H1 (cell line): Measurements from ENCODE around the gene DCK. TPM values are rescaled to one million over a fixed set of nuclear protein-coding genes. Genes with fewer than 3 reads are reported as not detected.
"Not testable (repeated sequence)": the region's sequence is repeated elsewhere in the genome, so short reads cannot be mapped to it uniquely, and the experiment has no call there.

Experiments used
- CTCF ChIA-PET: fragments of 300-600 bp; sonication (Branson Sonifier 250); formaldehyde crosslinking; loops from one replicate; lab custom pipeline; 2021; ENCODE audit not compliant: partially characterized antibody; lab: Charles Lee
- POLR2A ChIA-PET: fragments of 300-600 bp; sonication (Branson Sonifier 250); formaldehyde crosslinking; loops from one replicate; lab custom pipeline; 2021; ENCODE audit warnings: inconsistent platforms; ENCODE audit not compliant: partially characterized antibody; lab: Charles Lee
- DNase-seq, 2 experiments: peaks; one replicate each; pipeline versions ENCODE4 v3.0.0 to v3.0.0-alpha.2; 2010 to 2022; ENCODE audit warnings: low spot score in 2 of 2, low read depth in 1 of 2, mixed read lengths in 1 of 2
- FAIRE-seq: peaks from 2 replicates; lab custom pipeline; 2011; peaks lifted over from hg19 to GRCh38; lab: Jason Lieb, UNC
- H2AFZ ChIP-seq: 2 replicates; pipeline ENCODE4 v1.8.1; 2012; ENCODE audit warnings: low read length, inconsistent platforms
- H2AK5ac ChIP-seq: 2 replicates; pipeline ENCODE4 v1.6.1; 2013; ENCODE audit warnings: low read depth, low read length
- H2BK120ac ChIP-seq: replicated peaks from 2 replicates; pipeline ENCODE3; 2013; ENCODE audit warnings: low read depth, low read length, inconsistent platforms
- H2BK12ac ChIP-seq: 2 replicates; pipeline ENCODE4 v1.6.1; 2013; ENCODE audit warnings: low read depth, low read length
- H2BK15ac ChIP-seq: 2 replicates; pipeline ENCODE4 v1.6.1; 2013; ENCODE audit warnings: low read length
- H2BK20ac ChIP-seq: 2 replicates; pipeline ENCODE4 v1.6.1; 2013; ENCODE audit warnings: low read length
- H2BK5ac ChIP-seq: 2 replicates; pipeline ENCODE4 v1.6.1; 2013; ENCODE audit warnings: low read depth, low read length
- H3K14ac ChIP-seq: 2 replicates; pipeline ENCODE4 v1.6.1; 2013; ENCODE audit warnings: inconsistent platforms; ENCODE audit not compliant: insufficient read length
- H3K18ac ChIP-seq: 2 replicates; pipeline ENCODE4 v1.6.1; 2013; ENCODE audit warnings: low read length; ENCODE audit errors: extremely low read depth
- H3K23ac ChIP-seq: 2 replicates; pipeline ENCODE4 v1.6.1; 2013; ENCODE audit warnings: inconsistent platforms; ENCODE audit not compliant: insufficient read length
- H3K23me2 ChIP-seq: 2 replicates; pipeline ENCODE4 v1.6.1; 2013; ENCODE audit warnings: low read depth, low read length
- H3K27ac ChIP-seq: 2 replicates; pipeline ENCODE4 v1.6.1; 2011; ENCODE audit warnings: low read depth, low read length, inconsistent platforms
- H3K27me3 ChIP-seq, 4 experiments: replicated peaks in 1 of 4; 1 replicate in 1 of 4; 2 replicates in 3 of 4; pipeline versions ENCODE4 v1.6.1 to v1.8.1; 2011 to 2013; ENCODE audit warnings: low read length in 3 of 4, mild to moderate bottlenecking in 3 of 4, inconsistent platforms in 2 of 4, mixed read lengths in 2 of 4, moderate library complexity in 1 of 4; ENCODE audit not compliant: control insufficient read depth in 3 of 4, insufficient read depth in 3 of 4; ENCODE audit errors: extremely low read depth in 1 of 4
- H3K36me3 ChIP-seq, 4 experiments: 2 replicates each; pipeline versions ENCODE4 v1.6.1 to v1.8.1; 2011 to 2013; ENCODE audit warnings: mild to moderate bottlenecking in 4 of 4, low read length in 3 of 4, moderate library complexity in 2 of 4, control low read depth in 1 of 4, inconsistent platforms in 1 of 4; ENCODE audit not compliant: insufficient read depth in 4 of 4, control insufficient read depth in 2 of 4
- H3K4ac ChIP-seq: replicated peaks from 2 replicates; pipeline ENCODE3; 2013; ENCODE audit warnings: low read length, low read depth, mixed read lengths, inconsistent platforms; ENCODE audit not compliant: insufficient read length
- H3K4me1 ChIP-seq, 4 experiments: replicated peaks in 1 of 4; 1 replicate in 1 of 4; 2 replicates in 3 of 4; pipeline versions ENCODE4 v1.6.1 to v1.8.1; 2011 to 2013; ENCODE audit warnings: low read length in 3 of 4, inconsistent platforms in 2 of 4, mixed read lengths in 1 of 4; ENCODE audit not compliant: insufficient read depth in 4 of 4, control insufficient read depth in 3 of 4
- H3K4me2 ChIP-seq, 2 experiments: 2 replicates each; pipeline versions ENCODE4 v1.6.1 to v1.8.1; 2011 to 2013; ENCODE audit warnings: low read depth in 2 of 2, low read length in 2 of 2, control low read depth in 1 of 2, inconsistent platforms in 1 of 2, mild to moderate bottlenecking in 1 of 2; ENCODE audit not compliant: insufficient read depth in 1 of 2
- H3K4me3 ChIP-seq, 4 experiments: fragments of 200-600, 300-600 bp in 1 of 4; sonication (generic), shearing (Covaris generic), sonication (Bioruptor Twin) in 1 of 4; 2 replicates each; pipeline versions ENCODE4 v1.5.1 to v1.8.1; 2011 to 2016; ENCODE audit warnings: low read length in 4 of 4, low read depth in 3 of 4, control low read depth in 2 of 4, inconsistent platforms in 2 of 4, mild to moderate bottlenecking in 2 of 4, mixed read lengths in 1 of 4, moderate library complexity in 1 of 4; ENCODE audit not compliant: insufficient read depth in 2 of 4; ENCODE audit errors: extremely low read depth in 1 of 4
- H3K56ac ChIP-seq: replicated peaks from 2 replicates; pipeline ENCODE3; 2013; ENCODE audit warnings: low read depth, mild to moderate bottlenecking, mixed read lengths, low read length, inconsistent platforms; ENCODE audit not compliant: insufficient read length
- H3K79me1 ChIP-seq: 2 replicates; pipeline ENCODE4 v1.6.1; 2013; ENCODE audit warnings: low read depth, low read length, control low read depth
- H3K79me2 ChIP-seq, 2 experiments: 2 replicates each; pipeline versions ENCODE4 v1.6.1 to v1.8.1; 2012 to 2013; ENCODE audit warnings: low read length in 2 of 2, mild to moderate bottlenecking in 2 of 2, inconsistent platforms in 1 of 2; ENCODE audit not compliant: insufficient read depth in 2 of 2, control insufficient read depth in 1 of 2
- H3K9ac ChIP-seq, 4 experiments: replicated peaks in 1 of 4; 1 replicate in 1 of 4; 2 replicates in 3 of 4; pipeline versions ENCODE4 v1.6.1 to v1.8.1; 2011 to 2013; ENCODE audit warnings: low read depth in 3 of 4, low read length in 3 of 4, control low read depth in 2 of 4, mild to moderate bottlenecking in 2 of 4, moderate library complexity in 2 of 4, inconsistent platforms in 1 of 4; ENCODE audit errors: extremely low read depth in 1 of 4
- H3K9me3 ChIP-seq, 2 experiments: 2 replicates each; pipeline versions ENCODE4 v1.6.1 to v1.8.1; 2012 to 2013; ENCODE audit warnings: mild to moderate bottlenecking in 2 of 2, moderate library complexity in 2 of 2, control low read depth in 1 of 2, inconsistent platforms in 1 of 2, low read depth in 1 of 2, low read length in 1 of 2, mixed read lengths in 1 of 2; ENCODE audit not compliant: insufficient read depth in 2 of 2
- H4K20me1 ChIP-seq, 2 experiments: replicated peaks in 1 of 2; 2 replicates each; pipeline versions ENCODE3 to v1.8.1; 2011 to 2013; ENCODE audit warnings: inconsistent platforms in 2 of 2, low read length in 2 of 2, mild to moderate bottlenecking in 1 of 2; ENCODE audit not compliant: insufficient read depth in 2 of 2, control insufficient read depth in 1 of 2
- H4K5ac ChIP-seq: 2 replicates; pipeline ENCODE4 v1.6.1; 2013; ENCODE audit warnings: low read length, low read depth, mixed read lengths, inconsistent platforms; ENCODE audit not compliant: insufficient read length
- H4K8ac ChIP-seq: 2 replicates; pipeline ENCODE4 v1.8.0; 2013; ENCODE audit warnings: mild to moderate bottlenecking, moderate library complexity, low read length, inconsistent platforms; ENCODE audit not compliant: insufficient read depth; ENCODE audit errors: extremely low read depth
- H4K91ac ChIP-seq: replicated peaks from 2 replicates; pipeline ENCODE3; 2013; ENCODE audit warnings: low read length, mixed read lengths, inconsistent platforms; ENCODE audit not compliant: insufficient read length
- WGBS, 2 experiments: shearing (Covaris generic) in 1 of 2; methylation state at CpG; one replicate each; pipeline versions ENCODE4 v1.1.6 to v1.1.7; 2013 to 2015; ENCODE audit warnings: low lambda C conversion rate in 2 of 2, mixed read lengths in 2 of 2, inconsistent platforms in 1 of 2, low coverage in 1 of 2, missing lambda C conversion rate in 1 of 2; ENCODE audit not compliant: insufficient replicate concordance in 2 of 2, insufficient coverage in 1 of 2, insufficient read length in 1 of 2; ENCODE audit errors: extremely low coverage in 1 of 2, missing lambda C conversion rate in 1 of 2; 5-methylcytosine and 5-hydroxymethylcytosine counted together
- polyA plus RNA-seq, 7 experiments: library from polyadenylated mRNA; depleted of rRNA in 3 of 7; stranded (reverse) in 5 of 7; unstranded in 2 of 7; fragments of >200 nt in 5 of 7; fragments of 200-250 nt in 2 of 7; gene quantifications; 1 replicate in 5 of 7; 2 replicates in 1 of 7; 4 replicates in 1 of 7; pipeline versions ENCODE4 v1.2.1 to v1.2.3, GENCODE V29; 2011 to 2013; ENCODE audit warnings: missing spikeins in 2 of 7, mixed read lengths in 2 of 7
- total RNA-seq: library from RNA; stranded (reverse); fragmentation: NEBNext Ultra II Directional; extraction: Animal tissue kit (Norgen Biotek cat#: 25700); gene quantifications from 2 replicates; pipeline ENCODE4 v1.2.1, GENCODE V29; 2021

Gene DCK
- total and polyA plus RNA-seq, 2 of the 8 experiments (the other 6 are each of a cell fraction or from before 2014, with no cell fraction given): 4.8 to 18.1 TPM

DNA sequence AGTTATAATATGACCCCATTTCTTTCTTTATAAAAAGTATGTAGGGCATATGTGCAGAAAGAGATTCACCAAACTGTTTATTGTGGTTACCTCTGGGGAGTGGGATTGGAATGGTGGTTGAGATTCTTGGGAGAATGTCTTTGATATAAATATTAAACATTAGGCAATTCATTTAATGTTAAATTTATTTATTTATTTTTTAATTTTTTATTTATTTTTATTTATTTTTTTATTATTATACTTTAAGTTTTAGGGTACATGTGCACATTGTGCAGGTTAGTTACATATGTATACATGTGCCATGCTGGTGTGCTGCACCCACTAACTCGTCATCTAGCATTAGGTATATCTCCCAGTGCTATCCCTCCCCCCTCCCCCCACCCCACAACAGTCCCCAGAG, 60.2 kb downstream of the DCK start:
- H3K4me3 ChIP-seq, H2AFZ ChIP-seq, H3K9ac ChIP-seq, H4K8ac ChIP-seq, H4K20me1 ChIP-seq, H3K23ac ChIP-seq, H3K4me1 ChIP-seq, CTCF ChIA-PET, H4K91ac ChIP-seq, H3K79me2 ChIP-seq, POLR2A ChIA-PET, H3K4me2 ChIP-seq, DNase-seq, H3K27ac ChIP-seq, H3K36me3 ChIP-seq, H2BK20ac ChIP-seq, H2BK5ac ChIP-seq, H4K5ac ChIP-seq, H3K79me1 ChIP-seq, H2BK12ac ChIP-seq, H3K9me3 ChIP-seq, H2BK15ac ChIP-seq, H2BK120ac ChIP-seq, H3K27me3 ChIP-seq, H3K4ac ChIP-seq, H3K14ac ChIP-seq, FAIRE-seq, H2AK5ac ChIP-seq, H3K56ac ChIP-seq, H3K23me2 ChIP-seq, H3K18ac ChIP-seq: not testable (repeated sequence)
- no CpG with 5 or more reads among the region's 1 CpG for WGBS, 2 experiments
